Tibial nerve (tissue), 3 donors: ENCODE measurements around the gene PISD.

ENCODE experiments used
- CTCF ChIP-seq, 5 experiments: fragments of 200-600 bp in 3 of 5; fragments of 450-650 bp in 2 of 5; sonication (generic) in 3 of 5; IDR thresholded peaks; one replicate each; pipeline ENCODE4 v1.5.1; 2016 to 2019; ENCODE audit warnings: antibody characterized with exemption in 5 of 5, mild to moderate bottlenecking in 3 of 5, moderate library complexity in 2 of 5
- POLR2A ChIP-seq, 2 donors: fragments of 450-650 bp; IDR thresholded peaks; one replicate each; pipeline ENCODE4 v1.6.1; 2017; ENCODE audit warnings: antibody characterized with exemption in 2 of 2, mild to moderate bottlenecking in 2 of 2, moderate library complexity in 2 of 2

GRCh38 chr22:31609716-31610115 lies 52.3 kb downstream of the PISD start:
- TF ChIP-seq CTCF (IDR thresholded peaks at IDR 0.05) = no peak
- no peak for TF ChIP-seq POLR2A (IDR thresholded peaks at IDR 0.05)
